PC-3 (cell line): ENCODE measurements around the gene DHRS7C. TPM values are rescaled to one million over a fixed set of nuclear protein-coding genes. Genes with fewer than 3 reads are reported as not detected.

Source experiments
- ATAC-seq: fragments of 200-7000 bp; cut with Tn5 transposase; 2 replicates; pipeline ENCODE4 v1.9.1; 2020; ENCODE audit warnings: mild to moderate bottlenecking, moderate library complexity
- BruUV-seq: library from RNA; stranded (reverse); fragments of 400-500 nt; replicated peaks from 2 replicates; lab custom pipeline; 2021; lab: Mats Ljungman, UMichigan
- CTCF ChIA-PET: fragments of 300-600 bp; sonication (Branson Sonifier 250); formaldehyde crosslinking; loops from one replicate; lab custom pipeline; 2022; ENCODE audit warnings: antibody characterized with exemption; lab: Charles Lee
- POLR2A ChIA-PET: fragments of 300-600 bp; sonication (Branson Sonifier 250); formaldehyde crosslinking; loops from one replicate; lab custom pipeline; 2022; ENCODE audit warnings: antibody characterized with exemption; ENCODE audit not compliant: unreplicated experiment; lab: Charles Lee
- DNase-seq: peaks from one replicate; pipeline ENCODE4 v3.0.0-alpha.2; 2015
- H2AFZ ChIP-seq: fragments of 300-600 bp; sonication (generic); 2 replicates; pipeline ENCODE4 v1.6.0; 2016; ENCODE audit warnings: antibody characterized with exemption, low read length
- H3F3A ChIP-seq: fragments of 300-600 bp; sonication (generic); one replicate; pipeline ENCODE4 v1.6.0; 2017; ENCODE audit warnings: antibody characterized with exemption, low read length, control low read depth, mild to moderate bottlenecking; ENCODE audit not compliant: unreplicated experiment
- H3K27ac ChIP-seq: fragments of 300-600 bp; sonication (generic); 2 replicates; pipeline ENCODE4 v1.5.1; 2016; ENCODE audit warnings: mild to moderate bottlenecking, low read length
- H3K27me3 ChIP-seq: fragments of 300-600 bp; sonication (generic); 2 replicates; pipeline ENCODE4 v1.6.1; 2016; ENCODE audit warnings: low read length, mixed read lengths
- H3K36me3 ChIP-seq: fragments of 300-600 bp; sonication (generic); 2 replicates; pipeline ENCODE4 v1.6.1; 2016; ENCODE audit warnings: low read depth, mixed run types, low read length, mixed read lengths
- H3K4me1 ChIP-seq: fragments of 300-600 bp; sonication (generic); 2 replicates; pipeline ENCODE4 v1.5.1; 2016; ENCODE audit warnings: low read length; ENCODE audit not compliant: insufficient read depth
- H3K4me2 ChIP-seq: fragments of 300-600 bp; sonication (generic); 2 replicates; pipeline ENCODE4 v1.6.0; 2016; ENCODE audit warnings: low read length
- H3K4me3 ChIP-seq: fragments of 300-600 bp; sonication (generic); 2 replicates; pipeline ENCODE4 v1.5.1; 2016; ENCODE audit warnings: mild to moderate bottlenecking, low read length, mixed read lengths
- H3K79me2 ChIP-seq: fragments of 300-600 bp; sonication (generic); 2 replicates; pipeline ENCODE4 v1.6.1; 2017; ENCODE audit warnings: low read length, mixed read lengths
- H3K9ac ChIP-seq: fragments of 300-600 bp; sonication (generic); 2 replicates; pipeline ENCODE4 v1.6.0; 2016; ENCODE audit warnings: mild to moderate bottlenecking, low read length
- H3K9me2 ChIP-seq: fragments of 300-600 bp; sonication (generic); replicated peaks from 2 replicates; pipeline ENCODE4 v1.6.1; 2016; ENCODE audit warnings: mixed run types, low read length, mixed read lengths
- H3K9me3 ChIP-seq: fragments of 300-600 bp; sonication (generic); 2 replicates; pipeline ENCODE4 v1.6.1; 2016; ENCODE audit warnings: low read length, mixed read lengths
- H4K20me1 ChIP-seq: fragments of 300-600 bp; sonication (generic); 2 replicates; pipeline ENCODE4 v1.6.1; 2016; ENCODE audit warnings: low read length, mixed read lengths
- EZH2 ChIP-seq: fragments of 300-600 bp; sonication (generic); IDR thresholded peaks from one replicate; pipeline ENCODE4 v1.6.1; 2017; ENCODE audit warnings: antibody characterized with exemption, mild to moderate bottlenecking, low read length; ENCODE audit not compliant: unreplicated experiment
- EZH2phosphoT487 ChIP-seq: fragments of 300-600 bp; sonication (generic); IDR thresholded peaks from 2 replicates; pipeline ENCODE4 v1.6.1; 2018; ENCODE audit warnings: mild to moderate bottlenecking, antibody characterized with exemption, low read length, borderline replicate concordance
- intact Hi-C: fragments of 100-400 bp; cut with micrococcal nuclease; formaldehyde crosslinking; loops from 2 replicates; pipeline ENCODE4 v1.9.0; 2023
- total RNA-seq: library from RNA; depleted of rRNA; stranded (reverse); fragments of >200 nt; gene quantifications from 2 replicates; pipeline ENCODE4 v1.2.3, GENCODE V29; 2014
- TF ChIP-seq, protein P1 (sequence below): fragments of 300-600 bp; sonication (generic); conservative IDR thresholded peaks from 2 replicates; pipeline ENCODE4 v1.5.1; 2017; ENCODE audit warnings: antibody characterized with exemption, low read depth, mild to moderate bottlenecking, low read length

The DHRS7C gene
- total RNA-seq, 1 experiment from 2014 or later = not detected

DNA sequence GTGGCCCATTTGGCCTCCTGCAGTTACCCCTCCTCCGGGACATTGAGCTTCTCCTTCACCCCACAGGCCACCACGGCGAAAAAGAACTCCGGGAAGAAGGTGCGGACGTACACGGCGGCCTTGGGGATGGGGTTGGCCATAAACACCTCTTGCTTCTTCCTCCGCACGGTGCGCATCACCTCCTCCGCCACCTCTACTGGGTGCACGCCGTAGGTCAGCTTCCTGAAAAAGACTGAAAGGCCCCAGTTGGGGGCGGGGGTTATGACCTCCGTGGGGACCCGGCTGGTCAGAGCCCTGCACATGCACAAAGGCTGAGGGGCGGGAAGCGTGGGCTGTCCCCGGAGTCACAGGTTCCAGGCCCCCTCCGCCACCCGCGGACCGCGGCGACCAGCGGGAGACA is 19.9 kb downstream of the DHRS7C start:
- BruUV-seq = no TSS peak
- Histone ChIP-seq H3K9me2 (no peaks in the 10 kb centered on the region), H3K4me2 (no peak overlapping the region), H3K4me1 (no peaks in the 10 kb centered on the region), H2AFZ (no peak overlapping the region), H3K27ac (no peak overlapping the region), H3K9me3 (no peaks in the 10 kb centered on the region), H3K4me3 (no peak overlapping the region), H4K20me1 (no peaks in the 10 kb centered on the region), H3K36me3 (no peaks in the 10 kb centered on the region), H3K9ac (no peak overlapping the region), H3K79me2 (no peaks in the 10 kb centered on the region), H3F3A (no peaks in the 10 kb centered on the region), H3K27me3 (no peaks in the 10 kb centered on the region)
- intact Hi-C loops = no loop called here
- ATAC-seq (no peak), DNase-seq (no peak)
- CTCF ChIA-PET = no interaction called here
- POLR2A ChIA-PET = no interaction called here
- TF ChIP-seq, protein P1, sequence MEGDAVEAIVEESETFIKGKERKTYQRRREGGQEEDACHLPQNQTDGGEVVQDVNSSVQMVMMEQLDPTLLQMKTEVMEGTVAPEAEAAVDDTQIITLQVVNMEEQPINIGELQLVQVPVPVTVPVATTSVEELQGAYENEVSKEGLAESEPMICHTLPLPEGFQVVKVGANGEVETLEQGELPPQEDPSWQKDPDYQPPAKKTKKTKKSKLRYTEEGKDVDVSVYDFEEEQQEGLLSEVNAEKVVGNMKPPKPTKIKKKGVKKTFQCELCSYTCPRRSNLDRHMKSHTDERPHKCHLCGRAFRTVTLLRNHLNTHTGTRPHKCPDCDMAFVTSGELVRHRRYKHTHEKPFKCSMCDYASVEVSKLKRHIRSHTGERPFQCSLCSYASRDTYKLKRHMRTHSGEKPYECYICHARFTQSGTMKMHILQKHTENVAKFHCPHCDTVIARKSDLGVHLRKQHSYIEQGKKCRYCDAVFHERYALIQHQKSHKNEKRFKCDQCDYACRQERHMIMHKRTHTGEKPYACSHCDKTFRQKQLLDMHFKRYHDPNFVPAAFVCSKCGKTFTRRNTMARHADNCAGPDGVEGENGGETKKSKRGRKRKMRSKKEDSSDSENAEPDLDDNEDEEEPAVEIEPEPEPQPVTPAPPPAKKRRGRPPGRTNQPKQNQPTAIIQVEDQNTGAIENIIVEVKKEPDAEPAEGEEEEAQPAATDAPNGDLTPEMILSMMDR = no peak
- no peak for TF ChIP-seq EZH2phosphoT487
- no peak for TF ChIP-seq EZH2

DNA sequence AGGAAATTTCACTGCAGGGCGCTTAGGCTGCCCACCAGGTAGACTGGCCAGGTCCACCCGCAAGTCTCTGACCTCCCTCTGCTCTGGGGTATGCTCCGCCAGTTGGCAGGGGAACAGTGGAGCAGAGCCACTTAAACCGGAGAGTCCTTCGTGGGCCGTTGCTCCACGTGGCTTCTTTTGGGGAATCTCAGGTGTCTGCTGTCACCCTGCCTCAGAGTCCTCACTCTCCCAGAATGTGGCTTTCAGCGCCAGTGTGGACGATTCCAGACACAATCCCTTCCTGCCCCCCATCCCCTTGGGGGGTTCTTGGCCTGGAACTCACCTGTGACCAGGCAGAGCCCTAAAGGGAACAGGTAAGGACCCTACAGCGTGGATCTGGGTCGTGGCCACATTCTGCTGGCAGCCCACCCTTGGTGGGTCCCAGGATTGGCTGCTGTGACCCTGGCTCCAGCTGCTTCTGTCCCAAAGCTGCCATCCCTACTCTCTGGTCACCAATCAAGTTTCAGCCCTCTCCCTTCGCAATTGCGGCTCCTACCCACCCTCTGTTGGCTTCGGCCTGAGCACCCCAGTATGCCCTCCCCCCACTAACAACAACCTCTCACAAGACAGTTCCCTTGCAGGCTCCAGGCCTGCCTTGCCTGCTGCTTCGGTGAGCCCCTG is 22.2 kb downstream of the DHRS7C start:
- Histone ChIP-seq H3K79me2 (no peaks in the 10 kb centered on the region), H3K9ac (no peak overlapping the region), H3K4me2 (no peak overlapping the region), H3K9me3 (no peaks in the 10 kb centered on the region), H3K27ac (no peak overlapping the region), H2AFZ (no peak overlapping the region), H4K20me1 (no peaks in the 10 kb centered on the region), H3F3A (no peaks in the 10 kb centered on the region), H3K4me3 (no peak overlapping the region), H3K9me2 (no peaks in the 10 kb centered on the region), H3K27me3 (0 out of 2 replicates have a peak, but pooled peaks cover 5% of the 10 kb centered on the region), H3K4me1 (no peaks in the 10 kb centered on the region), H3K36me3 (no peaks in the 10 kb centered on the region)
- BruUV-seq = no TSS peak
- intact Hi-C loops = no loop called here
- ChIA-PET CTCF (interaction anchor here (0.6 to 1.0 kb wide), 7 partner anchors 9 to 192 kb away, joined by 3 to 9 read pairs (median 3); no protein-coding TSS in a partner anchor), POLR2A (no interaction called here)
- no peak for TF ChIP-seq EZH2
- TF ChIP-seq, protein P1 = no peak
- TF ChIP-seq EZH2phosphoT487 = no peak
- ATAC-seq (no peak), DNase-seq (no peak)

DNA sequence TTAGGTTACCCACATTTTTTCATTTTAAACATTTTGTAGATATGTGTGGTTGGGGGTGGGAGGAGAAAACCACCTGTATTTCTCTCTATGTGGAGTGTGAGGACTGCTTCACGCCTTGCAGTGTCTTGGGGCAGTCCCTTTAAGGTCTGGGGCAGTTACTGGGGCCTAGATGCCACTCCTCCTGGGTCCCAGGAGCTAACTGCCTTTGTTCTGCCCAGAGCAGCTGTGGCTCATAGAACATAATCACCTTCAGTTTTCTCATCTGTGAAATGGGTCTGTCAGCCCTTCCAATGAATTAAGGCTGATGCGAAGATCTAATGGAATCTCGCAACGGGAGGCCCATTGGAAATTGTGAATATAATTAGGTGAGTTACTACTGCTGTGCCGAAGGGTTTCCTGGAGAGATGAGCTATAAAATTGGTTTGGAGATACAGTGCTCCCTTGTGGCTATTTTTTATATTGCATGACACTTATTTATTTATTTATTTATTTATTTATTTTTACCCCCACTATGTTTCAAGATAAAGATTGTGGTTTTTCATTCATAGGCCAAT is 22.9 kb downstream of the DHRS7C start:
- H3K4me1 ChIP-seq = no peaks in the 10 kb centered on the region
- H3K9me2 ChIP-seq = no peaks in the 10 kb centered on the region
- no peak overlapping the region for H3K9ac ChIP-seq
- H3K36me3 ChIP-seq = no peaks in the 10 kb centered on the region
- DNase-seq (peak; percentile 56), ATAC-seq (no peak)
- H2AFZ ChIP-seq = peak overlapping the region; percentile 56; the same call in 1 of the 2 replicates
- H3K9me3 ChIP-seq = no peaks in the 10 kb centered on the region
- no peaks in the 10 kb centered on the region for H4K20me1 ChIP-seq
- no TSS peak for BruUV-seq
- TF ChIP-seq EZH2 (no peak), EZH2phosphoT487 (no peak)
- TF ChIP-seq, protein P1 = peak; percentile 22; the same call in 1 of the 2 replicates
- CTCF ChIA-PET = interaction anchor here (0.6 to 1.0 kb wide), 13 partner anchors 10 to 625 kb away, joined by 3 to 9 read pairs (median 3); partner anchors contain the start of gene STX8
- no peaks in the 10 kb centered on the region for H3F3A ChIP-seq
- H3K4me2 ChIP-seq = no peak overlapping the region
- no peak overlapping the region for H3K27ac ChIP-seq
- POLR2A ChIA-PET = interaction anchor here (0.7 kb wide), 1 partner anchor 69 kb away, joined by 5 read pairs; no protein-coding TSS in a partner anchor
- H3K27me3 ChIP-seq = peaks cover 10% of the 10 kb centered on the region; the same call in 1 of the 2 replicates
- no peaks in the 10 kb centered on the region for H3K79me2 ChIP-seq
- intact Hi-C loops = loop anchor here (1.0 kb wide), 1 partner anchor 39 kb away; no protein-coding TSS in a partner anchor
- H3K4me3 ChIP-seq = no peak overlapping the region
